Measurements from ENCODE around the gene CORO2A.

DNA sequence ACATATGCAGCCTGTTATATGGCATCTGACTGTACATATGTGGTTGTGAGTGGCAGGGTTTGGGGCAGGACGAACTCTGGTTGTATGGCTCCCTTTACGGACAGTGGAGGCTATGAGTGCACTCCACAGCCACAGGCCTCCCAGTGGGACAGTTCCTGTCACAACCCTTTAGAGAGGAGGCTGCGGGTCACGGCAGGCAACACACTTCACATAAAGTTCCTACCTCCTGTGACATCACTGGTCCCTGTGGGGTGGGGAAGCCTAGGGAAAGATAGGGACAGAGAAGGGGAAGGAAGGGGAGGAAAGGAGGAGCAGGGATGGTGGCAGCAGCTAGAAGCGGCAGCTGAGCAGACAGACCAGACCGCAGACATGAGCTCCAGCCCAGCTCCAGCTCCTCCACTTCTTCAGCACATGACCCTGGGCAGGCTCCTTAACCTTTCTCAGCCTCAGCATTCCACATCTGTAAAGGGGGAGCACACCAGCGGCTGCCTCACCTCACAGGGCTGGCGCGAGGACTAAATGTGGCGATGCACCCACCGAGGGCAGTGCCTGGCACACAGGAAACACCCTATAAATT is 27.4 kb upstream of the CORO2A start:
- no peak for TF ChIP-seq POLR2A (IDR thresholded peaks at IDR 0.05)
- TF ChIP-seq, protein P1, sequence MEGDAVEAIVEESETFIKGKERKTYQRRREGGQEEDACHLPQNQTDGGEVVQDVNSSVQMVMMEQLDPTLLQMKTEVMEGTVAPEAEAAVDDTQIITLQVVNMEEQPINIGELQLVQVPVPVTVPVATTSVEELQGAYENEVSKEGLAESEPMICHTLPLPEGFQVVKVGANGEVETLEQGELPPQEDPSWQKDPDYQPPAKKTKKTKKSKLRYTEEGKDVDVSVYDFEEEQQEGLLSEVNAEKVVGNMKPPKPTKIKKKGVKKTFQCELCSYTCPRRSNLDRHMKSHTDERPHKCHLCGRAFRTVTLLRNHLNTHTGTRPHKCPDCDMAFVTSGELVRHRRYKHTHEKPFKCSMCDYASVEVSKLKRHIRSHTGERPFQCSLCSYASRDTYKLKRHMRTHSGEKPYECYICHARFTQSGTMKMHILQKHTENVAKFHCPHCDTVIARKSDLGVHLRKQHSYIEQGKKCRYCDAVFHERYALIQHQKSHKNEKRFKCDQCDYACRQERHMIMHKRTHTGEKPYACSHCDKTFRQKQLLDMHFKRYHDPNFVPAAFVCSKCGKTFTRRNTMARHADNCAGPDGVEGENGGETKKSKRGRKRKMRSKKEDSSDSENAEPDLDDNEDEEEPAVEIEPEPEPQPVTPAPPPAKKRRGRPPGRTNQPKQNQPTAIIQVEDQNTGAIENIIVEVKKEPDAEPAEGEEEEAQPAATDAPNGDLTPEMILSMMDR (IDR thresholded peaks at IDR 0.05): no peak

Data from body of pancreas (tissue), 4 donors.